Measurements from ENCODE around the gene ANAPC13.
A peak's percentile ranks its signal among the peaks of the same experiment; 100 is the strongest.

Gene ANAPC13

GRCh38 chr3:134473868-134474546 lies 11.8 kb downstream of the ANAPC13 start:
- H3K9ac ChIP-seq (ENCODE audit: low read depth, low read length): no peak overlapping the region
- no peaks in the 10 kb centered on the region; the same call in 1 of the 2 replicates for H3K4me1 ChIP-seq (ENCODE audit: insufficient read depth, low read length)
- no peaks in the 10 kb centered on the region for H3K9me3 ChIP-seq (ENCODE audit: control insufficient read depth, insufficient read depth, low read length)
- H3K36me3 ChIP-seq (ENCODE audit: insufficient read depth, low read length): peaks cover 20% of the 10 kb centered on the region

GRCh38 chr3:134472831-134473230 lies 13.0 kb downstream of the ANAPC13 start:
- H3K36me3 ChIP-seq (ENCODE audit: insufficient read depth, low read length): peaks cover 13% of the 10 kb centered on the region
- H3K9ac ChIP-seq (ENCODE audit: low read depth, low read length): no peak overlapping the region
- H3K4me1 ChIP-seq (ENCODE audit: insufficient read depth, low read length): no peaks in the 10 kb centered on the region; the same call in 1 of the 2 replicates
- H3K9me3 ChIP-seq (ENCODE audit: control insufficient read depth, insufficient read depth, low read length): no peaks in the 10 kb centered on the region

GRCh38 chr3:134471521-134472193 lies 14.1 kb downstream of the ANAPC13 start:
- Histone ChIP-seq H3K9me3 (ENCODE audit: control insufficient read depth, insufficient read depth, low read length) (no peaks in the 10 kb centered on the region), H3K36me3 (ENCODE audit: insufficient read depth, low read length) (peaks cover 6% of the 10 kb centered on the region), H3K4me1 (ENCODE audit: insufficient read depth, low read length) (no peaks in the 10 kb centered on the region; the same call in 1 of the 2 replicates), H3K9ac (ENCODE audit: low read depth, low read length) (no peak overlapping the region)

- Histone ChIP-seq H3K9me3 (ENCODE audit: control insufficient read depth, insufficient read depth, low read length) (no peaks in the 10 kb centered on the region), H3K36me3 (ENCODE audit: insufficient read depth, low read length) (no peaks in the 10 kb centered on the region), H3K9ac (ENCODE audit: low read depth, low read length) (no peak overlapping the region), H3K4me1 (ENCODE audit: insufficient read depth, low read length) (peaks cover 8% of the 10 kb centered on the region)
Observed at GRCh38 chr3:134468519-134468918, 17.3 kb downstream of the ANAPC13 start.

- Histone ChIP-seq H3K9me3 (ENCODE audit: control insufficient read depth, insufficient read depth, low read length) (no peaks in the 10 kb centered on the region), H3K4me1 (ENCODE audit: insufficient read depth, low read length) (peaks cover 23% of the 10 kb centered on the region), H3K9ac (ENCODE audit: low read depth, low read length) (no peak overlapping the region), H3K36me3 (ENCODE audit: insufficient read depth, low read length) (no peaks in the 10 kb centered on the region)
Observed at GRCh38 chr3:134466331-134466730, 19.5 kb downstream of the ANAPC13 start.

- Histone ChIP-seq H3K9ac (ENCODE audit: low read depth, low read length) (no peak overlapping the region), H3K9me3 (ENCODE audit: control insufficient read depth, insufficient read depth, low read length) (no peaks in the 10 kb centered on the region), H3K36me3 (ENCODE audit: insufficient read depth, low read length) (no peaks in the 10 kb centered on the region), H3K4me1 (ENCODE audit: insufficient read depth, low read length) (peaks cover 23% of the 10 kb centered on the region)
Observed at GRCh38 chr3:134464689-134465365, 21.0 kb downstream of the ANAPC13 start.

- no peaks in the 10 kb centered on the region for H3K36me3 ChIP-seq (ENCODE audit: insufficient read depth, low read length)
- peak overlapping the region; percentile 2; the same call in 1 of the 2 replicates for H3K9ac ChIP-seq (ENCODE audit: low read depth, low read length)
- peaks cover 23% of the 10 kb centered on the region for H3K4me1 ChIP-seq (ENCODE audit: insufficient read depth, low read length)
- no peaks in the 10 kb centered on the region for H3K9me3 ChIP-seq (ENCODE audit: control insufficient read depth, insufficient read depth, low read length)
Observed at GRCh38 chr3:134464064-134464688, 21.6 kb downstream of the ANAPC13 start.

GRCh38 chr3:134463676-134464063 lies 22.1 kb downstream of the ANAPC13 start:
- Histone ChIP-seq H3K36me3 (ENCODE audit: insufficient read depth, low read length) (no peaks in the 10 kb centered on the region), H3K9ac (ENCODE audit: low read depth, low read length) (no peak overlapping the region), H3K4me1 (ENCODE audit: insufficient read depth, low read length) (peaks cover 23% of the 10 kb centered on the region), H3K9me3 (ENCODE audit: control insufficient read depth, insufficient read depth, low read length) (no peaks in the 10 kb centered on the region)

GRCh38 chr3:134462331-134462941 lies 23.3 kb downstream of the ANAPC13 start:
- Histone ChIP-seq H3K9me3 (ENCODE audit: control insufficient read depth, insufficient read depth, low read length) (no peaks in the 10 kb centered on the region), H3K4me1 (ENCODE audit: insufficient read depth, low read length) (peaks cover 23% of the 10 kb centered on the region), H3K9ac (ENCODE audit: low read depth, low read length) (no peak overlapping the region), H3K36me3 (ENCODE audit: insufficient read depth, low read length) (no peaks in the 10 kb centered on the region)

- Histone ChIP-seq H3K4me1 (ENCODE audit: insufficient read depth, low read length) (peaks cover 23% of the 10 kb centered on the region), H3K36me3 (ENCODE audit: insufficient read depth, low read length) (no peaks in the 10 kb centered on the region), H3K9me3 (ENCODE audit: control insufficient read depth, insufficient read depth, low read length) (no peaks in the 10 kb centered on the region), H3K9ac (ENCODE audit: low read depth, low read length) (no peak overlapping the region)
Observed at GRCh38 chr3:134460965-134461364, 24.8 kb downstream of the ANAPC13 start.

GRCh38 chr3:134459562-134459961 lies 26.2 kb downstream of the ANAPC13 start:
- Histone ChIP-seq H3K4me1 (ENCODE audit: insufficient read depth, low read length) (peaks cover 20% of the 10 kb centered on the region), H3K9ac (ENCODE audit: low read depth, low read length) (no peak overlapping the region)

GRCh38 chr3:134458406-134458945 lies 27.3 kb downstream of the ANAPC13 start:
- no peaks in the 10 kb centered on the region for H3K36me3 ChIP-seq (ENCODE audit: insufficient read depth, low read length)

More at GRCh38 chr3:134459562-134459961, 26.2 kb downstream of the ANAPC13 start:
- H3K9me3 ChIP-seq (ENCODE audit: control insufficient read depth, insufficient read depth, low read length): no peaks in the 10 kb centered on the region
- H3K36me3 ChIP-seq (ENCODE audit: insufficient read depth, low read length): no peaks in the 10 kb centered on the region

GRCh38 chr3:134457376-134458074 lies 28.3 kb downstream of the ANAPC13 start:
- Histone ChIP-seq H3K9me3 (ENCODE audit: control insufficient read depth, insufficient read depth, low read length) (no peaks in the 10 kb centered on the region), H3K9ac (ENCODE audit: low read depth, low read length) (no peak overlapping the region), H3K4me1 (ENCODE audit: insufficient read depth, low read length) (peaks cover 14% of the 10 kb centered on the region; the same call in 1 of the 2 replicates), H3K36me3 (ENCODE audit: insufficient read depth, low read length) (no peaks in the 10 kb centered on the region)

More at GRCh38 chr3:134458406-134458945, 27.3 kb downstream of the ANAPC13 start:
- Histone ChIP-seq H3K9ac (ENCODE audit: low read depth, low read length) (no peak overlapping the region), H3K9me3 (ENCODE audit: control insufficient read depth, insufficient read depth, low read length) (no peaks in the 10 kb centered on the region), H3K4me1 (ENCODE audit: insufficient read depth, low read length) (peaks cover 19% of the 10 kb centered on the region; the same call in 1 of the 2 replicates)

All from ES-I3 (cell line).